ENCODE data around the gene FBXL16. TPM values are rescaled to one million over a fixed set of nuclear protein-coding genes. Genes with fewer than 3 reads are reported as not detected.

Gene FBXL16
- total and polyA plus RNA-seq, 9 of the 15 experiments (the other 6 are each of a cell fraction or from before 2014, with no cell fraction given): 0.21 to 8.2 (median 1.7) TPM

- DNase-seq (ENCODE audit: extremely low read depth in 1 of 4, low spot score in 3 of 4) (no peak), ATAC-seq (no peak), FAIRE-seq (no peak)
- ChIA-PET CTCF (ENCODE audit: low intra/inter-chr PET ratio) (no interaction called here), POLR2A (no interaction called here)
- H3K27me3 ChIP-seq (ENCODE audit: control insufficient read depth in 2 of 2, insufficient read depth in 2 of 2, low read length in 2 of 2): no peaks in the 10 kb centered on the region
- no peak overlapping the region for H3K4me3 ChIP-seq
- H3K4me2 ChIP-seq (ENCODE audit: insufficient read depth, low read length): no peak overlapping the region
- no peaks in the 10 kb centered on the region for H3K9me1 ChIP-seq (ENCODE audit: control insufficient read depth, insufficient read depth, low read length)
- TF ChIP-seq RBFOX2 (IDR thresholded peaks at IDR 0.05; ENCODE audit: low read depth, low read length): 0 out of 2 replicates have a peak, but pooled peaks have one; percentile 27
- TF ChIP-seq PML (IDR thresholded peaks at IDR 0.05; ENCODE audit: low read length): 0 out of 2 replicates have a peak, but pooled peaks have one; percentile 31
- no peak for TF ChIP-seq TFAM (CRISPR knock-in tag; conservative IDR thresholded peaks at IDR 0.05)
- H3K9ac ChIP-seq (ENCODE audit: insufficient read depth in 1 of 2, low read depth in 2 of 2, low read length in 2 of 2): no peak overlapping the region; a peak in 1 of 4 replicates
- H3K36me3 ChIP-seq (ENCODE audit: control insufficient read depth, insufficient read depth, low read length): peaks cover 51% of the 10 kb centered on the region; the same call in 2 of the 3 replicates
- no peaks in the 10 kb centered on the region for H4K20me1 ChIP-seq (replicated peaks; ENCODE audit: control insufficient read depth, insufficient read depth, low read length)
- H3K79me2 ChIP-seq (ENCODE audit: control insufficient read depth, insufficient read depth, low read length): peaks cover 39% of the 10 kb centered on the region
- in situ Hi-C loops (cut with MboI) (no loop called here), intact Hi-C loops (cut with micrococcal nuclease) (no loop called here)
- BruUV-seq (replicated peaks): no TSS peak
- no peaks in the 10 kb centered on the region for H3K9me3 ChIP-seq (replicated peaks; ENCODE audit: control insufficient read depth, insufficient read depth, low read depth, low read length)
- H3K4me1 ChIP-seq (replicated peaks in 1 of 2; ENCODE audit: control insufficient read depth in 2 of 2, insufficient read depth in 2 of 2, low read length in 2 of 2): peaks cover 4 to 88% of the 10 kb centered on the region in 2 experiments; a peak in 3 of 5 replicates
- WGBS (ENCODE audit: insufficient coverage, low coverage, missing lambda C conversion rate): 96% methylated on average over 19 of the region's 25 CpGs
- no peak overlapping the region for H3K27ac ChIP-seq (ENCODE audit: extremely low read depth, low read depth, low read length)
- H2AFZ ChIP-seq (ENCODE audit: low read depth, low read length): no peak overlapping the region
Measured at GRCh38 chr16:647173-647902, 58.3 kb downstream of the FBXL16 start.

GRCh38 chr16:646679-647172 is 58.9 kb downstream of the FBXL16 start:
- ChIA-PET POLR2A (no interaction called here), CTCF (ENCODE audit: low intra/inter-chr PET ratio) (no interaction called here)
- no peak for FAIRE-seq
- Histone ChIP-seq H2AFZ (ENCODE audit: low read depth, low read length) (no peak overlapping the region), H3K9ac (ENCODE audit: insufficient read depth in 1 of 2, low read depth in 2 of 2, low read length in 2 of 2) (peak overlapping the region in 1 of 2 experiments; percentile 26; a peak in 1 of 4 replicates), H3K79me2 (ENCODE audit: control insufficient read depth, insufficient read depth, low read length) (peaks cover 45% of the 10 kb centered on the region), H3K9me3 (replicated peaks; ENCODE audit: control insufficient read depth, insufficient read depth, low read depth, low read length) (no peaks in the 10 kb centered on the region), H3K4me2 (ENCODE audit: insufficient read depth, low read length) (no peak overlapping the region), H3K27me3 (ENCODE audit: control insufficient read depth in 2 of 2, insufficient read depth in 2 of 2, low read length in 2 of 2) (no peaks in the 10 kb centered on the region), H3K9me1 (ENCODE audit: control insufficient read depth, insufficient read depth, low read length) (no peaks in the 10 kb centered on the region), H3K27ac (ENCODE audit: extremely low read depth, low read depth, low read length) (no peak overlapping the region), H3K4me3 (no peak overlapping the region), H3K4me1 (replicated peaks in 1 of 2; ENCODE audit: control insufficient read depth in 2 of 2, insufficient read depth in 2 of 2, low read length in 2 of 2) (peaks cover 4 to 88% of the 10 kb centered on the region in 2 experiments; a peak in 3 of 5 replicates), H4K20me1 (replicated peaks; ENCODE audit: control insufficient read depth, insufficient read depth, low read length) (no peaks in the 10 kb centered on the region), H3K36me3 (ENCODE audit: control insufficient read depth, insufficient read depth, low read length) (peaks cover 51% of the 10 kb centered on the region; the same call in 2 of the 3 replicates)
- BruUV-seq (replicated peaks): no TSS peak
- in situ Hi-C loops (cut with MboI): no loop called here
- ATAC-seq: no peak
- intact Hi-C loops (cut with micrococcal nuclease): no loop called here
- 90% methylated on average over 17 of the region's 22 CpGs for WGBS (ENCODE audit: insufficient coverage, low coverage, missing lambda C conversion rate)
- TF ChIP-seq STAG1 (CRISPR knock-in tag; IDR thresholded peaks at IDR 0.05; ENCODE audit: borderline replicate concordance) (no peak), SUPT5H (IDR thresholded peaks at IDR 0.05) (0 out of 2 replicates have a peak, but pooled peaks have one; percentile 16), RBFOX2 (IDR thresholded peaks at IDR 0.05; ENCODE audit: low read depth, low read length) (0 out of 2 replicates have a peak, but pooled peaks have one; percentile 13), POLR2G (IDR thresholded peaks at IDR 0.05; ENCODE audit: low read depth, low read length) (peak; percentile 5)
- no peak for DNase-seq (ENCODE audit: extremely low read depth in 1 of 4, low spot score in 3 of 4)

All from K562 (cell line).